GM10248 (cell line): ENCODE data around the gene PSME3IP1.

Experiments used
- CTCF ChIA-PET: fragments of 300-600 bp; sonication (Branson Sonifier 250); formaldehyde crosslinking; extraction: SDS; loops from one replicate; lab custom pipeline; 2021; ENCODE audit warnings: antibody characterized with exemption; lab: Yijun Ruan, JAX
- POLR2A ChIA-PET: fragments of 350-650 bp; sonication (Branson Sonifier 250); formaldehyde crosslinking; extraction: SDS; loops from one replicate; lab custom pipeline; 2020; ENCODE audit warnings: antibody characterized with exemption; lab: Yijun Ruan, JAX
- DNase-seq: peaks from one replicate; pipeline ENCODE4 v3.0.0; 2012; ENCODE audit errors: extremely low spot score
- TF ChIP-seq, protein P1 (sequence below): IDR thresholded peaks from 2 replicates; pipeline ENCODE4 v1.5.1; 2012; ENCODE audit warnings: mild to moderate bottlenecking, low read depth; ENCODE audit errors: extremely low read depth, missing control alignments, control extremely low read depth

Gene PSME3IP1

DNA sequence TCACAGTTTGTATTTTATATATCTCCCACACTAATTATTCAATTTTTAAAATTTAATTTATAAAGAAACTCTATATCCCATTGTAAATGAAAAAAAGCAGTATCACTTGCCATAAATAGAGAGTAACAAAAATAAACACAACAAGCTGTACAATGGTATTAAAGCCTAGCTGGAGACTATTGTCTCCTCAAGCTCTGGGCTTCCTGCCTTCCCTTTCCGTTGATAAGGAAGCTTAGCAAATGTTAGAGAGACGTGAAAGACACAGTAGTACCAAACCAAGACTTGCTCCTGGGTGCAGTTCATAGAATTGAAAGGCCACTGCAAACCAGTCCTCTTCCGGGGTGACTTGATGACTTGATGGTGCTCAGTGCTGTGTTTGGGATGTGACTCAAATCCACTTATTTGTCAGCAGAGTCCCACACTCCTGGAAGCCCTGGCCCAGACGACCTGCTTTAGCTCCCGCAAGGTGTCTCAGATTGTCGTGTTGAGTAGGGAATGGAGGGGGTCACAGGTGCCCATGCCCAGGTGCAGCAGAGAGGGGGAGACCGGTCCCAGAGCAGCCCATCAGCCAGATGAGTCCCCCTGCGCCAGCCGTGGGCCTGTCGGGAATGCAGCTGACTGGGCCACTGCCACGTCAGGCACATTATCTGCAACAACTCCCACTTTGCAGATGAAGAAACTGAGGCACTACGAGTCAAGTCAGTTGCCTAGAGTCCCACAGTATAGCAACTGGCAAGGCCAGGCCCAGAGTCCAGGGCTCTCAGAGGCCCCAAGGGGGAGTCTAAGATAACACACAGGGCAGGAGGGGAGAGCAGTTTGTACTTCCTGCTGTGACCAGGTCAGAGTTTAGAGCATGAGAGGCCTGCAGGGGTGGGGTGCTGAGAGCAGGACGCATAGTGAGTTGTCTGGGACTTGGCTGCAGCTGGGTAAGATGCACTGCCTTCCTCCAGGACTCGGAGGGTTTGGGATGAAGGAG is 40.5 kb downstream of the PSME3IP1 start:
- TF ChIP-seq, protein P1, sequence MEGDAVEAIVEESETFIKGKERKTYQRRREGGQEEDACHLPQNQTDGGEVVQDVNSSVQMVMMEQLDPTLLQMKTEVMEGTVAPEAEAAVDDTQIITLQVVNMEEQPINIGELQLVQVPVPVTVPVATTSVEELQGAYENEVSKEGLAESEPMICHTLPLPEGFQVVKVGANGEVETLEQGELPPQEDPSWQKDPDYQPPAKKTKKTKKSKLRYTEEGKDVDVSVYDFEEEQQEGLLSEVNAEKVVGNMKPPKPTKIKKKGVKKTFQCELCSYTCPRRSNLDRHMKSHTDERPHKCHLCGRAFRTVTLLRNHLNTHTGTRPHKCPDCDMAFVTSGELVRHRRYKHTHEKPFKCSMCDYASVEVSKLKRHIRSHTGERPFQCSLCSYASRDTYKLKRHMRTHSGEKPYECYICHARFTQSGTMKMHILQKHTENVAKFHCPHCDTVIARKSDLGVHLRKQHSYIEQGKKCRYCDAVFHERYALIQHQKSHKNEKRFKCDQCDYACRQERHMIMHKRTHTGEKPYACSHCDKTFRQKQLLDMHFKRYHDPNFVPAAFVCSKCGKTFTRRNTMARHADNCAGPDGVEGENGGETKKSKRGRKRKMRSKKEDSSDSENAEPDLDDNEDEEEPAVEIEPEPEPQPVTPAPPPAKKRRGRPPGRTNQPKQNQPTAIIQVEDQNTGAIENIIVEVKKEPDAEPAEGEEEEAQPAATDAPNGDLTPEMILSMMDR: no peak
- ChIA-PET POLR2A (interaction anchor here (1.3 kb wide), 1 partner anchor 26 kb away, joined by 3 read pairs; no protein-coding TSS in a partner anchor), CTCF (interaction anchor here (1.0 to 2.2 kb wide), 6 partner anchors 11 to 62 kb away, joined by 3 to 11 read pairs (median 5); partner anchors contain the start of gene CPNE2)
- DNase-seq: no peak

DNA sequence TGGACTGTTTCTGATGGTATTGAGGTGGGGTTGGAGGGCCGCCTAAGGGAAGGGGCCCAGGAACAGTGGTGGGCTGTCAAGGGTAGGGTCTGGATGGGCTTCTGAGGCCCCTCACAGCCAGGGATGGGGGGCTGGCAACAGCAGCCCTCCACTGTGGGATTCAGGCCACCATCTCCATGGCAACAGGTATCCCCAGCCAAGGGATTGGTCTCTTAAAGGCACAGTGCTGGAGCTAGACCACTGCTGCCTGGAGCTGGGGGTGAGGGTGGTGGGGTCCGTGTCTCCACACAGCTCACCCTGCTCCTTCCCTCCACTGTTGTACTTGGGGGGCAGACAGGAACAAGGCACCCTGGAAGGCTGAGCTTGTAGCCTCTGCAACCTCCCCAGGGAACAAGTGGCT is 41.8 kb downstream of the PSME3IP1 start:
- no peak for DNase-seq
- TF ChIP-seq, protein P1: no peak
- CTCF ChIA-PET: interaction anchor here (0.9 to 2.2 kb wide), 7 partner anchors 11 to 60 kb away, joined by 3 to 11 read pairs (median 4); partner anchors contain the start of gene CPNE2
- POLR2A ChIA-PET: no interaction called here

- POLR2A ChIA-PET: no interaction called here
- TF ChIP-seq, protein P1: no peak
- CTCF ChIA-PET: interaction anchor here (0.9 to 2.2 kb wide), 5 partner anchors 8 to 60 kb away, joined by 3 to 11 read pairs (median 6); no protein-coding TSS in a partner anchor
- no peak for DNase-seq
Measured at GRCh38 chr16:57143149-57143921, 42.5 kb downstream of the PSME3IP1 start.

- CTCF ChIA-PET: interaction anchor here (0.6 to 1.3 kb wide), 5 partner anchors 8 to 119 kb away, joined by 3 to 6 read pairs (median 4); no protein-coding TSS in a partner anchor
- POLR2A ChIA-PET: no interaction called here
- TF ChIP-seq, protein P1: no peak
- peak; percentile 64 for DNase-seq
Measured at GRCh38 chr16:57141822-57142631, 43.8 kb downstream of the PSME3IP1 start.

DNA sequence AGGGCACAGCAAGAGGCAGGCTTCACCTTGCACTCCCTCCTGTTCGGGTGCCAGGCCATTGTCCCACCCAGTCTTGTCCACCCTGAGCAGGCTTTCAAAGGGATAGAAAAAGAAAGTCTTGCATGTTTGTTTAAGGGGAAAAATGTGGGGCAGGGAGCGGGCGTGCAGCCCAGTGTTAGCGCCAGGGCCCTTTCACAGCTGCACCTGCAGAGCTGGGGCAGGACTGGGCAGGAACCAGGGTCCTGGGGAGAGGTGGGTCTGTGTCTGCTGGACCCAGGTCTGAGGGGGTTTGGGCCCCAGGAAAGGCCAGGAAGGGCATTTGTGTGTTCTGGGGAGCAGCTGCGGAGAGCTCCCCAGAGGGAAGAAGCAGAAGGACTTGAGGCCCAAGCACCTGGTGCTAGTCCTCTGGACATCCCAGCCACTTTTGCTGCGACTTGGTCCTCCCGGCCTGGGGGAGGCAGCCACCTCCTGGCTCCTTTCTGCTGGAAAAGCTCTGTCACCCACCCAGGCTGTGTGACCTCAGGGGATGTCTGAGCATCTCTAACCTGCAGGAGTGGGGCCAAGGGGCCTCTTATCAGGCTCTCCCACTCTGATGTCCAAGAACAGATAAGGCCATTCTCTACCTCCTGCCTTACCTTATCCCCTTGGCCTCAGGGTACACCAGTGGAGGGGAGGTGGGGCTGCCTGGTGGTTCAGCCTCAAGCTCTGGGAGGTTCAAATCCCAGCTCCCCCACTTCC is 44.7 kb downstream of the PSME3IP1 start:
- TF ChIP-seq, protein P1: no peak
- ChIA-PET CTCF (interaction anchor here (0.6 to 1.4 kb wide), 6 partner anchors 9 to 118 kb away, joined by 3 to 4 read pairs (median 4); no protein-coding TSS in a partner anchor), POLR2A (no interaction called here)
- DNase-seq: no peak
